HCT116 (cell line): ENCODE measurements around the gene WNT9A. TPM values are rescaled to one million over a fixed set of nuclear protein-coding genes. Genes with fewer than 3 reads are reported as not detected.

Experiments used
- ATAC-seq: fragments of 200-7000 bp; cut with Tn5 transposase; 2 replicates; pipeline ENCODE4 v1.9.1; 2020; ENCODE audit warnings: mild to moderate bottlenecking, moderate library complexity
- BruUV-seq: library from RNA; stranded (reverse); fragments of 400-500 nt; replicated peaks from 2 replicates; lab custom pipeline; 2021; lab: Mats Ljungman, UMichigan
- CTCF ChIA-PET: fragments of 300-600 bp; sonication (Branson Sonifier 250); formaldehyde crosslinking; loops from one replicate; lab custom pipeline; 2021; ENCODE audit warnings: antibody characterized with exemption; lab: Charles Lee
- POLR2A ChIA-PET: fragments of 300-600, 350-600 bp; sonication (Branson Sonifier 250); formaldehyde crosslinking; loops from one replicate; lab custom pipeline; 2021; ENCODE audit warnings: antibody characterized with exemption; lab: Charles Lee
- RAD21 ChIA-PET, 2 experiments: fragments of 300-600 bp; sonication (Branson Sonifier 250); formaldehyde crosslinking; loops; one replicate each; lab custom pipeline; 2023; ENCODE audit warnings: low total read pairs in 2 of 2; ENCODE audit not compliant: uncharacterized antibody in 2 of 2, unreplicated experiment in 2 of 2, low non-redundant PET in 1 of 2; lab: Charles Lee
- DNase-seq: peaks from one replicate; pipeline ENCODE4 v3.0.0-alpha.2; 2010; ENCODE audit warnings: low read depth, low spot score
- H2AFZ ChIP-seq: fragments of 200-600 bp; shearing (Covaris generic), sonication (generic); 2 replicates; pipeline ENCODE4 v1.6.1; 2017; ENCODE audit warnings: low read depth, mixed run types, mixed read lengths, antibody characterized with exemption, low read length; ENCODE audit not compliant: poor library complexity, severe bottlenecking
- H3K27ac ChIP-seq: 2 replicates; pipeline ENCODE4 v1.5.1; 2012; ENCODE audit warnings: low read depth, low read length
- H3K27me3 ChIP-seq: fragments of 200-600 bp; sonication (generic); 2 replicates; pipeline ENCODE4 v1.6.1; 2016; ENCODE audit warnings: mixed run types, low read length, mixed read lengths; ENCODE audit not compliant: insufficient read depth
- H3K36me3 ChIP-seq, 2 experiments: fragments of 200-500 bp in 1 of 2; fragments of 200-600 bp in 1 of 2; sonication (Bioruptor generic) in 1 of 2; sonication (generic) in 1 of 2; 2 replicates each; pipeline versions ENCODE4 v1.5.1 to v1.6.1; 2014 to 2016; ENCODE audit warnings: low read length in 2 of 2, inconsistent platforms in 1 of 2, mixed read lengths in 1 of 2, mixed run types in 1 of 2; ENCODE audit not compliant: insufficient read depth in 2 of 2, control insufficient read depth in 1 of 2
- H3K4me1 ChIP-seq, 2 experiments: fragments of 200-600 bp in 1 of 2; sonication (generic) in 1 of 2; 2 replicates each; pipeline versions ENCODE4 v1.5.1 to v1.6.1; 2012 to 2017; ENCODE audit warnings: low read length in 2 of 2, inconsistent platforms in 1 of 2, mild to moderate bottlenecking in 1 of 2, mixed read lengths in 1 of 2, mixed run types in 1 of 2, moderate library complexity in 1 of 2; ENCODE audit not compliant: insufficient read depth in 2 of 2, control insufficient read depth in 1 of 2
- H3K4me2 ChIP-seq: fragments of 200-600 bp; sonication (generic); 2 replicates; pipeline ENCODE4 v1.6.1; 2017; ENCODE audit warnings: mixed run types, low read length, mixed read lengths
- H3K4me3 ChIP-seq, 2 experiments: fragments of 200-600 bp in 1 of 2; sonication (generic) in 1 of 2; replicated peaks in 1 of 2; 2 replicates each; pipeline ENCODE4 v1.5.1; 2011 to 2016; ENCODE audit warnings: low read length in 2 of 2, control low read depth in 1 of 2, low read depth in 1 of 2, mild to moderate bottlenecking in 1 of 2, mixed read lengths in 1 of 2, mixed run types in 1 of 2
- H3K79me2 ChIP-seq: fragments of 200-600 bp; sonication (generic); 2 replicates; pipeline ENCODE4 v1.6.1; 2017; ENCODE audit warnings: mild to moderate bottlenecking, mixed run types, low read length, moderate library complexity, mixed read lengths; ENCODE audit not compliant: insufficient read depth
- H3K9ac ChIP-seq: fragments of 200-600 bp; sonication (generic); 2 replicates; pipeline ENCODE4 v1.6.1; 2016; ENCODE audit warnings: low read length, mixed read lengths
- H3K9me2 ChIP-seq: fragments of 200-600 bp; sonication (generic), shearing (Covaris generic); 2 replicates; pipeline ENCODE4 v1.6.1; 2017; ENCODE audit warnings: mixed run types, mild to moderate bottlenecking, moderate library complexity; ENCODE audit not compliant: insufficient read depth
- H3K9me3 ChIP-seq, 2 experiments: fragments of 200-500 bp in 1 of 2; fragments of 200-600 bp in 1 of 2; sonication (Bioruptor generic) in 1 of 2; sonication (generic) in 1 of 2; 2 replicates each; pipeline ENCODE4 v1.6.1; 2014 to 2017; ENCODE audit warnings: low read length in 2 of 2, mixed read lengths in 2 of 2, inconsistent platforms in 1 of 2, low read depth in 1 of 2, mild to moderate bottlenecking in 1 of 2, mixed run types in 1 of 2, moderate library complexity in 1 of 2; ENCODE audit not compliant: control insufficient read depth in 1 of 2, insufficient read depth in 1 of 2
- H4K20me1 ChIP-seq: fragments of 200-600 bp; sonication (generic), shearing (Covaris generic); 2 replicates; pipeline ENCODE4 v1.6.1; 2017; ENCODE audit warnings: mixed run types, mild to moderate bottlenecking, moderate library complexity; ENCODE audit not compliant: insufficient read depth
- CEBPB ChIP-seq: IDR thresholded peaks from 2 replicates; pipeline ENCODE4 v1.6.1; 2012; ENCODE audit warnings: low read depth
- EGR1 ChIP-seq: IDR thresholded peaks from 2 replicates; pipeline ENCODE4 v1.6.1; 2012; ENCODE audit warnings: low read depth
- ELF1 ChIP-seq: IDR thresholded peaks from 2 replicates; pipeline ENCODE4 v1.6.1; 2012; ENCODE audit warnings: low read depth, borderline replicate concordance
- EZH2 ChIP-seq: fragments of 200-600 bp; sonication (generic); IDR thresholded peaks from 2 replicates; pipeline ENCODE4 v1.6.1; 2017; ENCODE audit warnings: antibody characterized with exemption, mixed run types
- FOSL1 ChIP-seq: IDR thresholded peaks from 2 replicates; pipeline ENCODE4 v1.6.1; 2012; ENCODE audit warnings: low read depth
- POLR2A ChIP-seq: IDR thresholded peaks from 2 replicates; pipeline ENCODE4 v1.7.0; 2011; ENCODE audit warnings: borderline replicate concordance; ENCODE audit not compliant: insufficient read depth, insufficient read length; ENCODE audit errors: extremely low read depth
- RAD21 ChIP-seq: IDR thresholded peaks from 2 replicates; pipeline ENCODE4 v1.6.1; 2012; ENCODE audit warnings: low read depth, mild to moderate bottlenecking
- SIN3A ChIP-seq: IDR thresholded peaks from 2 replicates; pipeline ENCODE4 v1.6.1; 2012; ENCODE audit warnings: low read depth
- SP1 ChIP-seq: IDR thresholded peaks from 2 replicates; pipeline ENCODE4 v1.6.1; 2012; ENCODE audit warnings: low read depth
- SRF ChIP-seq: IDR thresholded peaks from 2 replicates; pipeline ENCODE4 v1.6.1; 2012; ENCODE audit warnings: low read depth
- TCF7L2 ChIP-seq: IDR thresholded peaks from 2 replicates; pipeline ENCODE4 v1.7.0; 2011; ENCODE audit warnings: borderline replicate concordance, inconsistent platforms; ENCODE audit not compliant: insufficient read depth, insufficient read length; ENCODE audit errors: extremely low read depth
- YY1 ChIP-seq: IDR thresholded peaks from 2 replicates; pipeline ENCODE4 v1.6.1; 2011; ENCODE audit warnings: low read length, low read depth, moderate library complexity, mild to moderate bottlenecking; ENCODE audit not compliant: insufficient replicate concordance; ENCODE audit errors: extremely low read depth
- ZNF274 ChIP-seq: fragments of 200-500 bp; sonication (Bioruptor generic); IDR thresholded peaks from 2 replicates; pipeline ENCODE4 v1.6.1; 2014; ENCODE audit warnings: mild to moderate bottlenecking, low read depth, low read length, inconsistent platforms
- intact Hi-C: fragments of 100-400 bp; cut with micrococcal nuclease; formaldehyde crosslinking; loops from 2 replicates; pipeline ENCODE4 v1.10.0; 2022
- total RNA-seq: library from RNA; stranded (reverse); gene quantifications from one replicate; pipeline ENCODE4 v1.2.1, GENCODE V29; 2021; ENCODE audit not compliant: unreplicated experiment
- TF ChIP-seq, protein P1 (sequence below), 3 experiments: fragments of 200-600 bp in 1 of 3; sonication (generic) in 1 of 3; IDR thresholded peaks in 2 of 3; conservative IDR thresholded peaks in 1 of 3; 2 replicates each; pipeline ENCODE4 v1.5.1; 2012 to 2017; ENCODE audit warnings: low read depth in 2 of 3, low read length in 2 of 3, antibody characterized with exemption in 1 of 3, borderline replicate concordance in 1 of 3, control low read depth in 1 of 3, mild to moderate bottlenecking in 1 of 3, mixed read lengths in 1 of 3, mixed run types in 1 of 3, moderate library complexity in 1 of 3; ENCODE audit not compliant: insufficient read depth in 1 of 3
- TF ChIP-seq, protein P2 (sequence below): IDR thresholded peaks from 2 replicates; pipeline ENCODE4 v1.6.1; 2011; ENCODE audit warnings: mild to moderate bottlenecking, low read length, moderate library complexity; ENCODE audit not compliant: insufficient replicate concordance; ENCODE audit errors: extremely low read depth
- TF ChIP-seq, protein P3 (sequence below): IDR thresholded peaks from 2 replicates; pipeline ENCODE4 v1.6.1; 2012; ENCODE audit warnings: low read depth
- TF ChIP-seq, protein P4 (sequence below): IDR thresholded peaks from 2 replicates; pipeline ENCODE4 v1.6.1; 2012
- TF ChIP-seq, protein P5 (sequence below): IDR thresholded peaks from 2 replicates; pipeline ENCODE4 v1.6.1; 2012

The WNT9A gene
- total RNA-seq, 1 experiment from 2014 or later, result 5.6 TPM

DNA sequence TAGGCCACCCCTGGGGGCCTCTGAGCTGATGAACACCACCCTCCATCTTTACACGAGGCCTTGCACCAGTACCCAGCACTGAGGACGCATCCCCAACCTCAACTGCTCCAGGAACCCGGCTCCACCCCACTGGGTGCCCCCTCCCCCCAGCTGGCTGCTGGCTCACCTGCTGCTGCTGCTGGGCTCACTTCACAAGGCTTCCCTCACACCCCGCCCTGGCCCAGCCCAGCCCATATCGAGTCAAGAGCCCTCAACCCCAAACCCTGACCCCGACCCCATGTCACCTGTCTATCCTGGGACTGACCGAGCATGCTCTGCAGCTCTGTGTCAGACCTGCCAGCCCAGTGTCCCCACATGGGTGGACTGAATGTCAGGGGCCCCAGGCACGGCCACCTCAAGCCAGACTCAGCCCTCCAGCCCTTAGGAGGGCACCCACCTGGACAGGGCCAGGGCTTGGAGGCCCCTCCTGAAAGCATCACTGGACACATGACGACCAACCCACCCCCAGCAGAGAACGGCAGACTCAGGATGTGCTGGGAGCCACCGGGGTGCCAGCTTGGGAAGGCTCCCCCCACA, 21.4 kb downstream of the WNT9A start:
- H3K27me3 ChIP-seq, result no peaks in the 10 kb centered on the region

More for the DNA sequence above, 21.4 kb downstream of the WNT9A start:
- H3K79me2 ChIP-seq, result no peaks in the 10 kb centered on the region
- H3K27ac ChIP-seq, result no peak overlapping the region
- intact Hi-C loops, result no loop called here
- no peaks in the 10 kb centered on the region for H3K9me3 ChIP-seq
- H3K36me3 ChIP-seq, result no peaks in the 10 kb centered on the region
- no peaks in the 10 kb centered on the region for H4K20me1 ChIP-seq
- no peak for ATAC-seq
- no peak overlapping the region for H3K4me3 ChIP-seq
- H3K9ac ChIP-seq, result no peak overlapping the region
- no TSS peak for BruUV-seq
- H2AFZ ChIP-seq, result no peak overlapping the region
- peaks cover 0 to 8% of the 10 kb centered on the region in 2 experiments; a peak in 1 of 4 replicates for H3K4me1 ChIP-seq
- no peak for DNase-seq
- H3K4me2 ChIP-seq, result no peak overlapping the region
- RAD21 ChIA-PET, result no interaction called here
- no peaks in the 10 kb centered on the region for H3K9me2 ChIP-seq
- CTCF ChIA-PET, result no interaction called here
- TF ChIP-seq YY1 (no peak), ZNF274 (no peak), EGR1 (no peak), CEBPB (no peak), SRF (no peak), SIN3A (no peak), EZH2 (no peak), RAD21 (no peak), ELF1 (no peak), FOSL1 (no peak), POLR2A (no peak), SP1 (no peak), TCF7L2 (no peak)
- TF ChIP-seq, protein P1, sequence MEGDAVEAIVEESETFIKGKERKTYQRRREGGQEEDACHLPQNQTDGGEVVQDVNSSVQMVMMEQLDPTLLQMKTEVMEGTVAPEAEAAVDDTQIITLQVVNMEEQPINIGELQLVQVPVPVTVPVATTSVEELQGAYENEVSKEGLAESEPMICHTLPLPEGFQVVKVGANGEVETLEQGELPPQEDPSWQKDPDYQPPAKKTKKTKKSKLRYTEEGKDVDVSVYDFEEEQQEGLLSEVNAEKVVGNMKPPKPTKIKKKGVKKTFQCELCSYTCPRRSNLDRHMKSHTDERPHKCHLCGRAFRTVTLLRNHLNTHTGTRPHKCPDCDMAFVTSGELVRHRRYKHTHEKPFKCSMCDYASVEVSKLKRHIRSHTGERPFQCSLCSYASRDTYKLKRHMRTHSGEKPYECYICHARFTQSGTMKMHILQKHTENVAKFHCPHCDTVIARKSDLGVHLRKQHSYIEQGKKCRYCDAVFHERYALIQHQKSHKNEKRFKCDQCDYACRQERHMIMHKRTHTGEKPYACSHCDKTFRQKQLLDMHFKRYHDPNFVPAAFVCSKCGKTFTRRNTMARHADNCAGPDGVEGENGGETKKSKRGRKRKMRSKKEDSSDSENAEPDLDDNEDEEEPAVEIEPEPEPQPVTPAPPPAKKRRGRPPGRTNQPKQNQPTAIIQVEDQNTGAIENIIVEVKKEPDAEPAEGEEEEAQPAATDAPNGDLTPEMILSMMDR (IDR thresholded peaks at IDR 0.05 in 2 of 3, conservative IDR thresholded peaks at IDR 0.05 in 1 of 3; ENCODE audit: borderline replicate concordance in 1 of 3, insufficient read depth in 1 of 3, low read depth in 2 of 3, low read length in 2 of 3), result no peak
- TF ChIP-seq, protein P2, sequence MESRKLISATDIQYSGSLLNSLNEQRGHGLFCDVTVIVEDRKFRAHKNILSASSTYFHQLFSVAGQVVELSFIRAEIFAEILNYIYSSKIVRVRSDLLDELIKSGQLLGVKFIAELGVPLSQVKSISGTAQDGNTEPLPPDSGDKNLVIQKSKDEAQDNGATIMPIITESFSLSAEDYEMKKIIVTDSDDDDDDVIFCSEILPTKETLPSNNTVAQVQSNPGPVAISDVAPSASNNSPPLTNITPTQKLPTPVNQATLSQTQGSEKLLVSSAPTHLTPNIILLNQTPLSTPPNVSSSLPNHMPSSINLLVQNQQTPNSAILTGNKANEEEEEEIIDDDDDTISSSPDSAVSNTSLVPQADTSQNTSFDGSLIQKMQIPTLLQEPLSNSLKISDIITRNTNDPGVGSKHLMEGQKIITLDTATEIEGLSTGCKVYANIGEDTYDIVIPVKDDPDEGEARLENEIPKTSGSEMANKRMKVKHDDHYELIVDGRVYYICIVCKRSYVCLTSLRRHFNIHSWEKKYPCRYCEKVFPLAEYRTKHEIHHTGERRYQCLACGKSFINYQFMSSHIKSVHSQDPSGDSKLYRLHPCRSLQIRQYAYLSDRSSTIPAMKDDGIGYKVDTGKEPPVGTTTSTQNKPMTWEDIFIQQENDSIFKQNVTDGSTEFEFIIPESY, result no peak
- TF ChIP-seq, protein P3, sequence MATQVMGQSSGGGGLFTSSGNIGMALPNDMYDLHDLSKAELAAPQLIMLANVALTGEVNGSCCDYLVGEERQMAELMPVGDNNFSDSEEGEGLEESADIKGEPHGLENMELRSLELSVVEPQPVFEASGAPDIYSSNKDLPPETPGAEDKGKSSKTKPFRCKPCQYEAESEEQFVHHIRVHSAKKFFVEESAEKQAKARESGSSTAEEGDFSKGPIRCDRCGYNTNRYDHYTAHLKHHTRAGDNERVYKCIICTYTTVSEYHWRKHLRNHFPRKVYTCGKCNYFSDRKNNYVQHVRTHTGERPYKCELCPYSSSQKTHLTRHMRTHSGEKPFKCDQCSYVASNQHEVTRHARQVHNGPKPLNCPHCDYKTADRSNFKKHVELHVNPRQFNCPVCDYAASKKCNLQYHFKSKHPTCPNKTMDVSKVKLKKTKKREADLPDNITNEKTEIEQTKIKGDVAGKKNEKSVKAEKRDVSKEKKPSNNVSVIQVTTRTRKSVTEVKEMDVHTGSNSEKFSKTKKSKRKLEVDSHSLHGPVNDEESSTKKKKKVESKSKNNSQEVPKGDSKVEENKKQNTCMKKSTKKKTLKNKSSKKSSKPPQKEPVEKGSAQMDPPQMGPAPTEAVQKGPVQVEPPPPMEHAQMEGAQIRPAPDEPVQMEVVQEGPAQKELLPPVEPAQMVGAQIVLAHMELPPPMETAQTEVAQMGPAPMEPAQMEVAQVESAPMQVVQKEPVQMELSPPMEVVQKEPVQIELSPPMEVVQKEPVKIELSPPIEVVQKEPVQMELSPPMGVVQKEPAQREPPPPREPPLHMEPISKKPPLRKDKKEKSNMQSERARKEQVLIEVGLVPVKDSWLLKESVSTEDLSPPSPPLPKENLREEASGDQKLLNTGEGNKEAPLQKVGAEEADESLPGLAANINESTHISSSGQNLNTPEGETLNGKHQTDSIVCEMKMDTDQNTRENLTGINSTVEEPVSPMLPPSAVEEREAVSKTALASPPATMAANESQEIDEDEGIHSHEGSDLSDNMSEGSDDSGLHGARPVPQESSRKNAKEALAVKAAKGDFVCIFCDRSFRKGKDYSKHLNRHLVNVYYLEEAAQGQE, result no peak
- TF ChIP-seq, protein P4, sequence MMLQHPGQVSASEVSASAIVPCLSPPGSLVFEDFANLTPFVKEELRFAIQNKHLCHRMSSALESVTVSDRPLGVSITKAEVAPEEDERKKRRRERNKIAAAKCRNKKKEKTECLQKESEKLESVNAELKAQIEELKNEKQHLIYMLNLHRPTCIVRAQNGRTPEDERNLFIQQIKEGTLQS, result no peak
- TF ChIP-seq, protein P5, sequence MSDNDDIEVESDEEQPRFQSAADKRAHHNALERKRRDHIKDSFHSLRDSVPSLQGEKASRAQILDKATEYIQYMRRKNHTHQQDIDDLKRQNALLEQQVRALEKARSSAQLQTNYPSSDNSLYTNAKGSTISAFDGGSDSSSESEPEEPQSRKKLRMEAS, result no peak
- POLR2A ChIA-PET, result interaction anchor here (0.6 kb wide), 1 partner anchor 25 kb away, joined by 3 read pairs; no protein-coding TSS in a partner anchor
